Fibroblast of villous mesenchyme (primary cell): Measurements from ENCODE around the gene KRT84. TPM values are rescaled to one million over a fixed set of nuclear protein-coding genes. Genes with fewer than 3 reads are reported as not detected.

Experiments used
- DNase-seq: peaks from one replicate; pipeline ENCODE4 v3.0.0-alpha.2; 2010; ENCODE audit warnings: low read depth
- H3K4me3 ChIP-seq: 2 replicates; pipeline ENCODE4 v1.5.1; 2011; ENCODE audit warnings: low read depth, mild to moderate bottlenecking, low read length
- total RNA-seq: library from RNA; depleted of rRNA; stranded (reverse); fragments of >200 nt; gene quantifications from 2 replicates; pipeline ENCODE4 v1.2.3, GENCODE V29; 2012
- TF ChIP-seq, protein P1 (sequence below): IDR thresholded peaks from 2 replicates; pipeline ENCODE4 v1.5.1; 2012; ENCODE audit warnings: low read depth, mild to moderate bottlenecking, low read length; ENCODE audit not compliant: insufficient read depth

Gene KRT84
- total RNA-seq, 1 donor: not detected

DNA sequence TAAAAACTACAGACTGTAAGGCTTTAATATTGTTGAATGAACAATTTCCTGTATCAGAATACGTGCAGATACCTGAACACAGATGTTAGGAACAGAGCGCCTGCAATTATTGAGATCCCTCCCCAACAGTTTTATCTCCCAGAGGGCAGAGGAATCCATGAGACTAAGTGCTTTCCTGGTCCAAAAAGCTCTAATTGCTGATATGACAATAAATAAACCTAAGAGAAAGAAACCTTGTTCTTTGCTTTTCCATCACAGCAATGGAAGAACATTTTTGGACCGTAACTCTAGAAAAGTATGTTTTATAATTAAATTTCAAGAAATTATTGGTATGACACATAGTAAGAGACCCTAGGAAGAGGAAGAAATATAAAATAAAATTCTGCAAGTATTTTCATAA lies 51.3 kb downstream of the KRT84 start:
- no peak for DNase-seq
- no peak overlapping the region for H3K4me3 ChIP-seq
- TF ChIP-seq, protein P1, sequence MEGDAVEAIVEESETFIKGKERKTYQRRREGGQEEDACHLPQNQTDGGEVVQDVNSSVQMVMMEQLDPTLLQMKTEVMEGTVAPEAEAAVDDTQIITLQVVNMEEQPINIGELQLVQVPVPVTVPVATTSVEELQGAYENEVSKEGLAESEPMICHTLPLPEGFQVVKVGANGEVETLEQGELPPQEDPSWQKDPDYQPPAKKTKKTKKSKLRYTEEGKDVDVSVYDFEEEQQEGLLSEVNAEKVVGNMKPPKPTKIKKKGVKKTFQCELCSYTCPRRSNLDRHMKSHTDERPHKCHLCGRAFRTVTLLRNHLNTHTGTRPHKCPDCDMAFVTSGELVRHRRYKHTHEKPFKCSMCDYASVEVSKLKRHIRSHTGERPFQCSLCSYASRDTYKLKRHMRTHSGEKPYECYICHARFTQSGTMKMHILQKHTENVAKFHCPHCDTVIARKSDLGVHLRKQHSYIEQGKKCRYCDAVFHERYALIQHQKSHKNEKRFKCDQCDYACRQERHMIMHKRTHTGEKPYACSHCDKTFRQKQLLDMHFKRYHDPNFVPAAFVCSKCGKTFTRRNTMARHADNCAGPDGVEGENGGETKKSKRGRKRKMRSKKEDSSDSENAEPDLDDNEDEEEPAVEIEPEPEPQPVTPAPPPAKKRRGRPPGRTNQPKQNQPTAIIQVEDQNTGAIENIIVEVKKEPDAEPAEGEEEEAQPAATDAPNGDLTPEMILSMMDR: no peak

DNA sequence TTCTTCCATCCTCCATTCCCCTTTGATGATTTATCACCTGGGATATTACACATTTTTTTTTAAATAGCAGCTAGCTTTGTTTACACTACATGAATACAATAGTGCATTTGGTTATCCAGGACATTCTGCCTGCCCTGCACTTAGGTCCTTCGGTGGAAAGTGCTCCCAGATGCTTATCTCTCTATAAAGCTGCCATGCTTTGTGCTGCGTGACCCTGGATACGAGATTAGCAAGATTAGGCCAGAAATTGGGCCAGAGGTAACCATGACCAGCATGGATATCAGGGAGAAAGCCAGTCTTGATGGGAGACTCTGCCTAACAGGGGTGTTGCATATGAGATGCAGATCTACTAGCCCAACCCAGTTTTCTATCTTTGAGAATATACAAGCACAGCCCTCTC lies 52.1 kb downstream of the KRT84 start:
- TF ChIP-seq, protein P1: no peak
- no peak for DNase-seq
- no peak overlapping the region for H3K4me3 ChIP-seq

DNA sequence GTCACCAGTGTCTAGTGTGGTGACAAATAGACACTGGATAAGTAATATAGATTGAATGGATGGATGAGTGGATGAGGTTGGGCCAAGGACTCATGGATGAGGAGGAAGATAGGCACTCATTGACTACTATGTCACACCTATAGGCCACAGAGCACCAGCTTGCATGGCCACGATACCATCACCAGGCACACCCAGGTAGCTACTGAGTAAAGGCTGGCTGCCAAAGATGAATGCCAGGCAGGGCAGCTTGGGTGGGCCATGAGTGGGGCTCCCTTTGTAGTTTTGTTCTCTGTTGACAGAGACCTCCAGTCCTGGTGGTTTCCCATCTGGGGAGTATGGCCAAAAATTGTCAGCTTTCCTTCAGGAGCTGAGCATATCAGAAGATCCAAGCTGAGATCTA lies 53.1 kb downstream of the KRT84 start:
- no peak for DNase-seq
- TF ChIP-seq, protein P1: no peak

DNA sequence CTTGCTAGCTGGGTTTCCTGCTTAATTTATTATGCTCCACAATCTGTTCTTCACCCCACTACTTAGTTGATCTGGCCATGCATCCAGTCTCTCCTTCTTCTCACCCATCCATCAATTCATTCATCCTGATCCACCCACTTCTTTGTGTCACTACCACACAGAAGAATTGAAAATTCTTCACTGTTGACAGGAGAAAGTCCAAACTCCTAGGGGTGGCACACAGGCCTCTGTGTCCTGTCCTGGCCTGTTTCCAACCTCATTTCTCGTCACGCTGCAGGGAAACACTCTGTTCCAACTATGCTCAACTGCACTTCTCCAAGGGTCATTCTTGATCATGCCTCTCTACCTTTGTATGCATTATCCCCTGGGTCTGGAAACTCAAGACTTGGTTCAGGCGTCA lies 53.6 kb downstream of the KRT84 start:
- no peak overlapping the region for H3K4me3 ChIP-seq
- DNase-seq: no peak
- TF ChIP-seq, protein P1: no peak

More for the DNA sequence above, 53.1 kb downstream of the KRT84 start:
- H3K4me3 ChIP-seq: no peak overlapping the region

- no peak overlapping the region for H3K4me3 ChIP-seq
- TF ChIP-seq, protein P1: no peak
- DNase-seq: no peak
These were observed 54.4 kb downstream of the KRT84 start for GRCh38 chr12:52331039-52331438.

- H3K4me3 ChIP-seq: no peak overlapping the region
- DNase-seq: no peak
- TF ChIP-seq, protein P1: no peak
These were observed 57.5 kb downstream of the KRT84 start for GRCh38 chr12:52327830-52328500.

Other genes with a start within 250 kb of the KRT84 start
- gene KRT80, start 193.6 kb downstream of the KRT84 start, total RNA-seq: 0.32 and 1.3 TPM in 2 replicates
- gene KRT7, start 152.4 kb downstream of the KRT84 start, total RNA-seq: 20.6 and 36.7 TPM in 2 replicates
- under 0.01 TPM in 1 of 2 replicates, not detected in the other for gene KRT86, start 111.0 kb downstream of the KRT84 start, total RNA-seq
- gene KRT81, start 94.1 kb downstream of the KRT84 start, total RNA-seq: not detected in 2 replicates
- not detected in 2 replicates for gene KRT83, start 64.3 kb downstream of the KRT84 start, total RNA-seq
- not detected in 2 replicates for gene KRT85, start 18.2 kb downstream of the KRT84 start, total RNA-seq
- not detected in 2 replicates for gene KRT82, start 20.7 kb upstream of the KRT84 start, total RNA-seq
- gene KRT75, start 48.7 kb upstream of the KRT84 start, total RNA-seq: not detected in 2 replicates
- gene KRT6B, start 66.5 kb upstream of the KRT84 start, total RNA-seq: not detected in 2 replicates
- gene KRT6C, start 88.2 kb upstream of the KRT84 start, total RNA-seq: not detected in 2 replicates
- gene KRT6A, start 107.6 kb upstream of the KRT84 start, total RNA-seq: not detected in 2 replicates
- under 0.01 and 0.32 TPM in 2 replicates for gene KRT5, start 134.7 kb upstream of the KRT84 start, total RNA-seq
- not detected in 2 replicates for gene KRT71, start 167.5 kb upstream of the KRT84 start, total RNA-seq
- gene KRT74, start 188.2 kb upstream of the KRT84 start, total RNA-seq: not detected in 2 replicates
- not detected in 2 replicates for gene KRT72, start 215.8 kb upstream of the KRT84 start, total RNA-seq
- gene KRT73, start 232.9 kb upstream of the KRT84 start, total RNA-seq: not detected in 2 replicates